GM10266 (cell line): ENCODE data around the gene VSIG10.

ENCODE experiments used
- DNase-seq: peaks from one replicate; pipeline ENCODE4 v3.0.0; 2012; ENCODE audit errors: extremely low spot score
- CTCF ChIP-seq: IDR thresholded peaks from 2 replicates; pipeline ENCODE4 v1.5.1; 2012; ENCODE audit warnings: mild to moderate bottlenecking, low read depth; ENCODE audit not compliant: control insufficient read depth, insufficient read depth; ENCODE audit errors: missing control alignments

Gene VSIG10

GRCh38 chr12:118109088-118109487 lies 5.3 kb upstream of the VSIG10 start:
- no peak for TF ChIP-seq CTCF
- DNase-seq, result no peak

GRCh38 chr12:118107694-118108093 lies 3.9 kb upstream of the VSIG10 start:
- no peak for DNase-seq
- TF ChIP-seq CTCF, result no peak

- no peak for TF ChIP-seq CTCF
- no peak for DNase-seq
Observed at GRCh38 chr12:118107011-118107410, 3.2 kb upstream of the VSIG10 start.

- DNase-seq, result peak; percentile 38
- no peak for TF ChIP-seq CTCF
Observed at GRCh38 chr12:118103201-118103600, 610 bp downstream of the VSIG10 start.

GRCh38 chr12:118102609-118103008 lies 1.2 kb downstream of the VSIG10 start:
- DNase-seq, result peak; percentile 29
- TF ChIP-seq CTCF, result no peak

- no peak for TF ChIP-seq CTCF
- no peak for DNase-seq
Observed at GRCh38 chr12:118102070-118102469, 1.7 kb downstream of the VSIG10 start.

GRCh38 chr12:118101051-118101450 lies 2.8 kb downstream of the VSIG10 start:
- TF ChIP-seq CTCF, result no peak
- DNase-seq, result no peak
